A549 treated with RU486 at 1 μM for 4 hours (cell line): Measurements from ENCODE around the gene POLR3E. TPM values are rescaled to one million over a fixed set of nuclear protein-coding genes. Genes with fewer than 3 reads are reported as not detected.

Experiments used
- total RNA-seq: library from RNA; stranded (reverse); fragments of 200-300 nt; extraction: Qiagen RNA extraction; gene quantifications from 5 replicates; pipeline ENCODE4 v1.2.3, GENCODE V29; 2022; ENCODE audit warnings: low read depth

POLR3E gene, protein sequence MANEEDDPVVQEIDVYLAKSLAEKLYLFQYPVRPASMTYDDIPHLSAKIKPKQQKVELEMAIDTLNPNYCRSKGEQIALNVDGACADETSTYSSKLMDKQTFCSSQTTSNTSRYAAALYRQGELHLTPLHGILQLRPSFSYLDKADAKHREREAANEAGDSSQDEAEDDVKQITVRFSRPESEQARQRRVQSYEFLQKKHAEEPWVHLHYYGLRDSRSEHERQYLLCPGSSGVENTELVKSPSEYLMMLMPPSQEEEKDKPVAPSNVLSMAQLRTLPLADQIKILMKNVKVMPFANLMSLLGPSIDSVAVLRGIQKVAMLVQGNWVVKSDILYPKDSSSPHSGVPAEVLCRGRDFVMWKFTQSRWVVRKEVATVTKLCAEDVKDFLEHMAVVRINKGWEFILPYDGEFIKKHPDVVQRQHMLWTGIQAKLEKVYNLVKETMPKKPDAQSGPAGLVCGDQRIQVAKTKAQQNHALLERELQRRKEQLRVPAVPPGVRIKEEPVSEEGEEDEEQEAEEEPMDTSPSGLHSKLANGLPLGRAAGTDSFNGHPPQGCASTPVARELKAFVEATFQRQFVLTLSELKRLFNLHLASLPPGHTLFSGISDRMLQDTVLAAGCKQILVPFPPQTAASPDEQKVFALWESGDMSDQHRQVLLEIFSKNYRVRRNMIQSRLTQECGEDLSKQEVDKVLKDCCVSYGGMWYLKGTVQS
- 29.9 to 40.1 TPM (median 34.9 TPM) in 5 replicates for total RNA-seq

GRCh38 chr16:22297114-22297870 lies at the start of gene POLR3E:
POLR3E (plus strand) TSS chr16:22297409; CDS start chr16:22302969, 5,560 bp downstream.

DNA sequence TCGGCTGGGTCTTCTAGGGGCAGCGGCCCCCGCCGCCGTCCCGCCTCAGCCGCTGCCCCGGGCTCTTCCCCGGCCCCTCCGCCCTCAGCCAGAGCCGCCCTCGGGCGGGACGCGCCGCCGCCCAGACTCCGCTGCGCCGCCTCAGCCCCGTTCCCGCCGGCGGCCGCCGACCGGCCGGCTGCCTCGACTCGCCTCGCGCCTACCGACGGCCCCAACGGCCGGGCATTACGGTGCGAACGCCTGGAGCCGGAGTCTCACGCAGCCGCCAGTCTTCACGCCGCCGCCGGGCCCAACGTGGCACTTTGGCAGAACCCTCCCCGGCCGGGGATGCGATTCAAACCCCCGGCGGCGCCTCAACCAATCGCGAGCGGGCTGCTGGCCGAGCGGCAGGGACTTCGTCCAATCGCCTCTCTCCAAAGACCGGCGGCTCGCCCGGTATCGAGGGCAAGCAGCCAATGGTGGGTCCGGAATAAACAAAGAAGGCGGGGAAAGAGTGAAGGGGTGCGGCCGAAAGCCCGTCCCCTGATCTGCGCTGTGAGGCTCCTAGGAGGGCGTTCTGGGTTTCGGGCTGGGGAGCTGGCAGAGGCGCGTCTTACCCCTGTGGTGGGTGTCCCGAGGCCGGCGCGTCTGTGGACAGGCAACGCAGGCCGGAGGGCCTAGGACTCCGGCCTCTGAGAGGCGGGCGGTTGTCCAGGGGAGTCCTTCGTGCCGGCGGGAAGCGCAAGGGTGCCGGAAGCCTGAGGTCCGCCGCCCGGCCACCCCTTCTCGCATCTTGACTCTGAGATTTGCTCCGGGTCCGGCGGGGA lies 77.3 kb downstream of the POLR3E start, which contains the start of gene CDR2:
Gene CDR2, minus strand, starts transcription at position 309 of the 806 bp plus-strand sequence. CDS start 310 bp downstream, outside the sequence.

Other genes starting within 250 kb of the POLR3E start
- gene VWA3A, start 204.9 kb upstream of the POLR3E start, total RNA-seq: 0.02 to 0.21 TPM in 2 of 5 replicates, not detected in the others
- not detected in 5 replicates for gene SDR42E2, start 134.9 kb upstream of the POLR3E start, total RNA-seq
- 9.7 to 15.5 TPM (median 13.3 TPM) in 5 replicates for gene EEF2K, start 91.1 kb upstream of the POLR3E start, total RNA-seq
- 39.8 to 47.7 TPM (median 44.6 TPM) in 5 replicates for gene CDR2, start 77.2 kb downstream of the POLR3E start, total RNA-seq
- 18.5 to 30.4 TPM (median 22.6 TPM) in 5 replicates for gene NPIPB5, start 213.5 kb downstream of the POLR3E start, total RNA-seq